Sigmoid colon (tissue), 7 donors: Measurements from ENCODE around the gene C1orf21. TPM values are rescaled to one million over a fixed set of nuclear protein-coding genes. Genes with fewer than 3 reads are reported as not detected.

Source experiments
- DNase-seq: peaks from one replicate; pipeline ENCODE4 v3.0.0-alpha.2; 2019
- H3K27ac ChIP-seq, 4 donors: fragments of 200-600 bp; sonication (generic); one replicate each; pipeline ENCODE4 v1.5.1; 2016 to 2019; ENCODE audit warnings: mild to moderate bottlenecking in 1 of 4
- H3K27me3 ChIP-seq, 3 donors: fragments of 200-600 bp; sonication (generic); one replicate each; pipeline ENCODE4 v1.5.1; 2019; ENCODE audit warnings: mild to moderate bottlenecking in 1 of 3
- H3K36me3 ChIP-seq, 4 donors: fragments of 200-600 bp; sonication (generic); one replicate each; pipeline ENCODE4 v1.5.1; 2016 to 2019
- H3K4me1 ChIP-seq, 4 donors: fragments of 200-600 bp; sonication (generic); one replicate each; pipeline ENCODE4 v1.5.1; 2017 to 2019
- H3K4me3 ChIP-seq, 4 donors: fragments of 200-600 bp; sonication (generic); one replicate each; pipeline ENCODE4 v1.5.1; 2017 to 2019; ENCODE audit warnings: mild to moderate bottlenecking in 2 of 4, moderate library complexity in 1 of 4
- H3K9me3 ChIP-seq, 4 donors: fragments of 200-600 bp in 3 of 4; sonication (generic) in 3 of 4; one replicate each; pipeline versions ENCODE4 v1.5.1 to v1.6.1; 2013 to 2019
- CTCF ChIP-seq, 4 experiments: fragments of 450-650 bp in 3 of 4; fragments of 200-600 bp in 1 of 4; IDR thresholded peaks; one replicate each; pipeline ENCODE4 v1.5.1; 2016 to 2019; ENCODE audit warnings: antibody characterized with exemption in 4 of 4, mild to moderate bottlenecking in 3 of 4, moderate library complexity in 2 of 4
- EP300 ChIP-seq, 4 donors: sonication (generic); formaldehyde crosslinking; IDR thresholded peaks; one replicate each; pipeline ENCODE4 v1.6.1; 2017; ENCODE audit warnings: antibody characterized with exemption in 4 of 4
- POLR2A ChIP-seq, 2 donors: fragments of 450-650 bp; IDR thresholded peaks; one replicate each; pipeline ENCODE4 v1.6.1; 2016; ENCODE audit warnings: antibody characterized with exemption in 2 of 2, mild to moderate bottlenecking in 2 of 2, moderate library complexity in 2 of 2
- POLR2AphosphoS5 ChIP-seq, 4 donors: sonication (generic); formaldehyde crosslinking; IDR thresholded peaks; one replicate each; pipeline ENCODE4 v1.6.1; 2017; ENCODE audit warnings: antibody characterized with exemption in 4 of 4
- WGBS, 2 donors: extraction: QIAGEN DNeasy Blood & Tissue Kit; methylation state at CpG; one replicate each; pipeline ENCODE4 v1.1.7; 2013; 5-methylcytosine and 5-hydroxymethylcytosine counted together
- intact Hi-C: fragments of 100-400 bp; cut with DNase I; formaldehyde crosslinking; loops from one replicate; pipeline ENCODE4 v1.15.1; 2023
- polyA plus RNA-seq, 3 donors: library from polyadenylated mRNA; stranded (reverse); fragments of 200-250 nt; gene quantifications; one replicate each; pipeline ENCODE4 v1.2.3, GENCODE V29; 2013
- total RNA-seq, 4 donors: library from RNA; depleted of rRNA; stranded (reverse); fragments of >200 nt; gene quantifications; one replicate each; pipeline ENCODE4 v1.1.0, GENCODE V29; 2016
- donor health status: healthy with polysubstance abuse.
- donor health status: Bipolar disorder and iron deficiency.
- donor health status: healthy.

Gene C1orf21
- total and polyA plus RNA-seq, 7 donors: 39.5 to 109 (median 80.0) TPM

DNA sequence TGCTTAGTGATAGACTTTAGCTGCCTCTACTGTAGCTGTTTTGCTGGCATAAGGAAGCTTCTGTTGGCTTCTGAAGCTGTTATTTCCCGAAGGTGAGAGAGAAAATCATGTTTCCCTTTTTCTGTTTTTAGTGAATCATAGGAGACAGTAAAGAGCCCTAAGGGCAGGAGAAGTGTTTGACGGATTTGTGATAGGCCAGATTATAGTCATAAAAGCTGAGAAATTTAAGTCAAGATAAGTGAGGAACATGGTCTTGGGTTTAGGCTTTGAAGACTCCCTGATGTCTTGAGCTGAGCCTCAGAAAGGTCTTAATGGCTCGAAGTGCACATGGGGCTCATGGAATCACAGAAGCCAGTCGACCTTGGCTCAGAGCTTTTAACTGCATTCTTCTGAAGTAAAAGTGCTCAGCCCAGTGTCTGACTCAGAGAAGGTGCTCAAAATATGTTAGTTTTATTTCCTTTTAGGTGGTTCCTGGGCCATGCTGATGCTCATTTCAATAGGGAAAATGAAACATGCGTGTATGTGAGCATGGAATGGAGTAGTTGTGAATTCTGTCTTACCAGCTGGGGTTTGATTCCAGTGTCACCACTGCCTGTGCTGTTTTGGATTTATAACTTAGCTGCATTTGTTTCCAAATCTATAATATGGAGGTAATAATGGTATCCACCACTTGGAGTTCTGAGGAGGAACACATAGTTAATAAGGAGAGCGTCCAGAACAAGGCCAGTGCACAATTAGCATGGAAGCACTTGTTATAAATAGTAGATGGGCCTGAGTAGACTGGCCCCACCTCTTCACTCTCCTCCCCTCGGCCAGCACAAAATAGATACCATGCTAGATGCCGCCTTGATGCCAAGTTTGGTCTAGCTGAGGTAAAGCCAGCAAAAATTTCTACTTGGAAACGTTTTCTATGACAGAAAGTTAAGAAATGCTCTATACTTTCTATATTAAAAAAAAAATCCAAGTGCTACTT, 99.2 kb downstream of the C1orf21 start:
- no peak for DNase-seq
- intact Hi-C loops: loop anchor here (5.0 to 10.0 kb wide), 2 partner anchors 131 to 179 kb away; no protein-coding TSS in a partner anchor
- no peak for TF ChIP-seq CTCF (IDR thresholded peaks at IDR 0.05)
- TF ChIP-seq EP300 (IDR thresholded peaks at IDR 0.05): no peak
- no peak for TF ChIP-seq POLR2A (IDR thresholded peaks at IDR 0.05)
- no peak for TF ChIP-seq POLR2AphosphoS5 (IDR thresholded peaks at IDR 0.05)
- Histone ChIP-seq H3K36me3 (no peaks in the 10 kb centered on the region), H3K27me3 (no peaks in the 10 kb centered on the region), H3K27ac (peak overlapping the region; percentile 68 to 79 (median 78)), H3K9me3 (no peaks in the 10 kb centered on the region), H3K4me3 (no peak overlapping the region), H3K4me1 (peaks cover 0 to 81% (median 77%) of the 10 kb centered on the region in 4 donors)
- 64 to 74% methylated on average over 9 of the region's 9 CpGs for WGBS, 2 donors

DNA sequence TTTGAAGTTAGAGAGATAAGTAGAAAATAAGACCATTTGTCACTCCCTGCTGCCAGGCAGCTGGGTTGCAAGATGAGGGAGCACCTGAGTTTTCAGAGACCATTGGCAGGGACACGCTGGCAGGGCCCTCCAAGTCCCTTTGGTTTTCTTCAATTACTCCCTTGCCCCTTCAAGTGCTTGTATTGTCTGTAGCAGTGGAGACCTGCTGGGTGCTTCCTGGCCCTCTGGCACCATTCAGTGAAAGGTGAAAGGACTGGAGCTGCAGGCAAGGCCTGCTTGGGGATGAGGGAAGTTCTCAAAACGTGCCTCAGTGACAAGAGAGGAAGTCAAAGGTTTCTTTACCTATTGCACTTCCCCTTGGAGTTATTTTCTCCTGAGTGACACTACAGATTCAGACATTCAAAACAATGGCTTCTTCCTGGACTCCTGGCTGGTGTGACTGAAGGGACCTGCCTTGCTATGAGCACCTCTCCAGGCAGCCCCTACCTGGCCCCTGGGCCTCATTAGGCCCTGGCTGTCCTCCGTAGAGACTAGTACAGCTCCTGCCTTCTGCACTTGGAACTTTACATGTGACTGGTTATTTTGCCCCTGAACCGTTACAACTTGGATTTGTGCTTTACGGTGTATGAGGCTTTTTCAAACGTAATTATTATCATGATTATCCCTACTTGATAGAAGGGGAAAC, 100.1 kb downstream of the C1orf21 start:
- peaks cover 0 to 81% (median 77%) of the 10 kb centered on the region in 4 donors for H3K4me1 ChIP-seq
- H3K27me3 ChIP-seq: no peaks in the 10 kb centered on the region
- intact Hi-C loops: loop anchor here (5.0 to 10.0 kb wide), 2 partner anchors 130 to 178 kb away; no protein-coding TSS in a partner anchor
- H3K36me3 ChIP-seq: no peaks in the 10 kb centered on the region
- 77 to 81% methylated on average over 6 of the region's 6 CpGs for WGBS, 2 donors
- no peak overlapping the region for H3K4me3 ChIP-seq
- DNase-seq: no peak
- H3K9me3 ChIP-seq: no peaks in the 10 kb centered on the region
- H3K27ac ChIP-seq: peak overlapping the region; percentile 2 to 79 (median 78)
- TF ChIP-seq EP300 (IDR thresholded peaks at IDR 0.05): no peak
- no peak for TF ChIP-seq CTCF (IDR thresholded peaks at IDR 0.05)
- no peak for TF ChIP-seq POLR2A (IDR thresholded peaks at IDR 0.05)
- TF ChIP-seq POLR2AphosphoS5 (IDR thresholded peaks at IDR 0.05): no peak

DNA sequence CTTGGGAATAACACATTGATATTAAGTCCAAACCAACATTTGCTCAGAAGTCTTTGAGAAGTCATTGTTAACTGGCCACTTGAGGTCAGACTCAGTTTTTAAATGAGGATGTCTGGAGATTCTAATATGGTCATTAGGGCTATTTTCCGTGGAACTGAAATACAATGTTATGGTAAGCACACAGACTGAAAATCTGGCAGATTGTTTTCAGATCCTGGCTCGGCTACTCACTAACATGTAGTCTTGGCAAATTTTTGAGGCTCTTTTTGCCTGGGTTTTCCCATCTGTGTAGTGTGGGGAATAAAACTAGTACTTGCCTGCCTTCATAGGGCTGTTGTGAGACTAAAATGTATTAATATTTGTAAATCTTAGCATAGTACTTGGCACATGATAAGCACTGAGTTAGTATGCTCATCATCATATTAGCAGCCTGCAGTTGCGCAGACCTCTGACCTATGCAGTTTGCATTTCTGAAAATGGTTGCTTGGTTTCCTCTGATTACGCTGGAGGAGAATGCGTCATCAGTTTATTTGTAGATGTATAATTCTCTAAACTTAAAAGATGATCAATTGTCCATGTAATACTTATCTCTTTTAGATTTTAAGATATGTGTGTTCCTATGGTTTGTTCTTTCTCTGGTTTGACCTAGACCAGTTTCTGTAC, 100.8 kb downstream of the C1orf21 start:
- Histone ChIP-seq H3K27ac (peak overlapping the region; percentile 2 to 79 (median 78)), H3K9me3 (no peaks in the 10 kb centered on the region), H3K4me1 (peaks cover 0 to 81% (median 77%) of the 10 kb centered on the region in 4 donors), H3K36me3 (no peaks in the 10 kb centered on the region), H3K4me3 (no peak overlapping the region), H3K27me3 (no peaks in the 10 kb centered on the region)
- 89 to 91% methylated on average over 5 of the region's 5 CpGs for WGBS, 2 donors
- intact Hi-C loops: loop anchor here (5.0 to 10.0 kb wide), 2 partner anchors 130 to 177 kb away; no protein-coding TSS in a partner anchor
- DNase-seq: no peak
- TF ChIP-seq CTCF (IDR thresholded peaks at IDR 0.05): no peak
- TF ChIP-seq POLR2AphosphoS5 (IDR thresholded peaks at IDR 0.05): no peak
- no peak for TF ChIP-seq EP300 (IDR thresholded peaks at IDR 0.05)

DNA sequence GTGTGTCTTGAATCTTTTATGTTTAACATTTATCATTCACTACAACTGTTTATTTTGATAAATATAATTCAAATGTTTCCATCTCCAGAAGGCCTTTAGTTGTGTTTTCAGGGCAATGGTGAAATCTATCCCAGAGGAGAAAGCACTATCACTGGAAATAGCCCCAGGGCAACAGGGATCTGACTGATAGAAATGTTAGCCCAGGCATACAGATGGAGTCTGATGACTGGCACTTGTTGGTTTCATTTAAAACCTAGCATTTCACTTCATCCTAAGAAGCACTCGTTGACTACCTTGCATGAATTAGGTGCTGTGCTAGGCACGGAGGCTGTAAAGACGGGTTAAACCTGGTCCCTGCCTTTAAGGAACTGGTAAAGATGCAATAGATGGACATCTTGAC, 103.1 kb downstream of the C1orf21 start:
- peaks cover 0 to 77% (median 72%) of the 10 kb centered on the region in 4 donors for H3K4me1 ChIP-seq
- intact Hi-C loops: loop anchor here (5.0 to 10.0 kb wide), 2 partner anchors 127 to 175 kb away; no protein-coding TSS in a partner anchor
- 98% methylated on average over 3 of the region's 3 CpGs for WGBS, 2 donors
- TF ChIP-seq EP300 (IDR thresholded peaks at IDR 0.05) (no peak), POLR2A (IDR thresholded peaks at IDR 0.05) (no peak), POLR2AphosphoS5 (IDR thresholded peaks at IDR 0.05) (no peak), CTCF (IDR thresholded peaks at IDR 0.05) (no peak)
- DNase-seq: no peak
- H3K36me3 ChIP-seq: no peaks in the 10 kb centered on the region
- no peaks in the 10 kb centered on the region for H3K27me3 ChIP-seq
- H3K4me3 ChIP-seq: no peak overlapping the region
- no peaks in the 10 kb centered on the region for H3K9me3 ChIP-seq
- H3K27ac ChIP-seq: no peak overlapping the region
